ENCODE results near the gene ZFYVE1.

DNA sequence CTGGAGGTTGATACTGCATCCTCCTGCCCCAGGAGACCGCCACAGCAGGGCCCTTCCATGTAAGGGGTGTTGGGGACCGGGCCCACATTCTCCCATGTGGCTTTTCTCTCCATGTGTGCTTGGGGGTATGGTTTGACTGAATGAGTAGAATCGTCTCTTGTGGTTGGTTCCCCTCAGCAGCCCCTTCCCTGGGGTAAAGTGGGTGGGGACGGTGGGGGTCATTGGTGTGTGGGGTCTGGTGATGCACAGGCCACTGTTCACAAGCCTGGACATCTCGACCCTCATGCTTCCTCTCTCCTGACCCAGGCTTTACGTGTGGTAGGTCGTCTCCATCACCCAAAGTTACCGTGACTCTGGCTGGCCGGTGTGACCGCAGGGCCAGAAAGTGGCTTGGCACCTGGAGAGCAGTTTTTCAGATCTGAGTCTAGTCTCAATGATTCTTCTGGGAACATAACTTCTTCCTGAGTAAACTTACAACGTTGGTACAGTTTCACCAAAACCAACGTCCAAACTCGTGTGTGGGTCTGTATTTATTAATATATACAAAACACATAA, 83.0 kb downstream of the ZFYVE1 start:
- TF ChIP-seq, protein P1, sequence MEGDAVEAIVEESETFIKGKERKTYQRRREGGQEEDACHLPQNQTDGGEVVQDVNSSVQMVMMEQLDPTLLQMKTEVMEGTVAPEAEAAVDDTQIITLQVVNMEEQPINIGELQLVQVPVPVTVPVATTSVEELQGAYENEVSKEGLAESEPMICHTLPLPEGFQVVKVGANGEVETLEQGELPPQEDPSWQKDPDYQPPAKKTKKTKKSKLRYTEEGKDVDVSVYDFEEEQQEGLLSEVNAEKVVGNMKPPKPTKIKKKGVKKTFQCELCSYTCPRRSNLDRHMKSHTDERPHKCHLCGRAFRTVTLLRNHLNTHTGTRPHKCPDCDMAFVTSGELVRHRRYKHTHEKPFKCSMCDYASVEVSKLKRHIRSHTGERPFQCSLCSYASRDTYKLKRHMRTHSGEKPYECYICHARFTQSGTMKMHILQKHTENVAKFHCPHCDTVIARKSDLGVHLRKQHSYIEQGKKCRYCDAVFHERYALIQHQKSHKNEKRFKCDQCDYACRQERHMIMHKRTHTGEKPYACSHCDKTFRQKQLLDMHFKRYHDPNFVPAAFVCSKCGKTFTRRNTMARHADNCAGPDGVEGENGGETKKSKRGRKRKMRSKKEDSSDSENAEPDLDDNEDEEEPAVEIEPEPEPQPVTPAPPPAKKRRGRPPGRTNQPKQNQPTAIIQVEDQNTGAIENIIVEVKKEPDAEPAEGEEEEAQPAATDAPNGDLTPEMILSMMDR (IDR thresholded peaks at IDR 0.05; ENCODE audit: insufficient read depth, low read length) = no peak
- TF ChIP-seq SPI1 (IDR thresholded peaks at IDR 0.05; ENCODE audit: borderline replicate concordance, low read depth) = no peak

Data from HL-60 (cell line).